GM19099 (cell line): ENCODE results near the gene TTYH3.

Source experiments
- POLR2A ChIP-seq: IDR thresholded peaks from 3 replicates; pipeline ENCODE4 v1.6.1; 2011; ENCODE audit warnings: low read depth; ENCODE audit not compliant: insufficient read length; ENCODE audit errors: extremely low read depth

TTYH3 gene

DNA sequence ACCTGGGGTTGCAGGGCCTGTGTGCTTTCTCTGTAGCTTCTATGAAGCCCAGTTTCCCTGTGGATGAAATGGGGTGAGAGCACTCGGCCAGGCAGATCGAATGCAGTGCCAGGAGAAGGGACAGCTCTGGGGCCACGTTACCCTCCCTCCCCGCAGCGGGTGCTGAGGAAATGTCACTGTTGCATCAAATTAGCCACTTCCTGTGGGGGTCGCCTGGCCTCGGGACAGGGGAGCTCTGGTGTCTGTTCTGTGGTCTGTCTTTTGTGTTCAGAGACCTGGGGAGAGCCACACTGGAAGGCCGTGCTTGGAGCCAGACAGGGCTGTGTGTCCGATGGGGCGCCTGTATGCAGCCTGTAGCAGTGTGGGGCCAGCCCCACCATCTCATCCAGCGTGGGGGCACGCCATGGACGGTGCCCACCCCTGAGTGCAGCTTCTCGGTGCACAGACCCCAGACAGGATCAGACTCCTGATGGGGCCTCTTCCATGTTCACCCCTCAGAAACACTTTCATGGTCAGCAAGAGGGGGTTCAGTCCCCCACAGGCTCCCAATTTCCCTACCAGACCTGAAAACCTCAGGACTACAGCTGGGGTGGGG, 13.6 kb downstream of the TTYH3 start:
- peak; percentile 44 for TF ChIP-seq POLR2A

DNA sequence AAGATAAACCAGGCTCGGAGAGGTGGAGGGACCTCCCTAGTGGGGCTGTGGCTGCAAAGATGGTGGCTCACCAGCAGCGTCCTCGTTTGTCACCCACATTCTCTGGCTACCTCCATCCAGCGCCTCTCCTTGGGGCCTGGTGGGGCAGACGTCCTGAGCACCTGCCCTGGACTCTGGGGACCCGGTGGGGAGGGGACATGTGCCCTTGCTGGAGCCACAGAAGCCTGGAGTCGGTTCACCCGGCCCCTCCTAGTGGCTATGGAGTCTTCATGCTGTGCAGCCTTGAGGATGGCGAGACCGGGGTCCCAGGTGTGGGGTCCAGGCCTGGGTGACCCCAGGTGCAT, 14.5 kb downstream of the TTYH3 start:
- TF ChIP-seq POLR2A = no peak

DNA sequence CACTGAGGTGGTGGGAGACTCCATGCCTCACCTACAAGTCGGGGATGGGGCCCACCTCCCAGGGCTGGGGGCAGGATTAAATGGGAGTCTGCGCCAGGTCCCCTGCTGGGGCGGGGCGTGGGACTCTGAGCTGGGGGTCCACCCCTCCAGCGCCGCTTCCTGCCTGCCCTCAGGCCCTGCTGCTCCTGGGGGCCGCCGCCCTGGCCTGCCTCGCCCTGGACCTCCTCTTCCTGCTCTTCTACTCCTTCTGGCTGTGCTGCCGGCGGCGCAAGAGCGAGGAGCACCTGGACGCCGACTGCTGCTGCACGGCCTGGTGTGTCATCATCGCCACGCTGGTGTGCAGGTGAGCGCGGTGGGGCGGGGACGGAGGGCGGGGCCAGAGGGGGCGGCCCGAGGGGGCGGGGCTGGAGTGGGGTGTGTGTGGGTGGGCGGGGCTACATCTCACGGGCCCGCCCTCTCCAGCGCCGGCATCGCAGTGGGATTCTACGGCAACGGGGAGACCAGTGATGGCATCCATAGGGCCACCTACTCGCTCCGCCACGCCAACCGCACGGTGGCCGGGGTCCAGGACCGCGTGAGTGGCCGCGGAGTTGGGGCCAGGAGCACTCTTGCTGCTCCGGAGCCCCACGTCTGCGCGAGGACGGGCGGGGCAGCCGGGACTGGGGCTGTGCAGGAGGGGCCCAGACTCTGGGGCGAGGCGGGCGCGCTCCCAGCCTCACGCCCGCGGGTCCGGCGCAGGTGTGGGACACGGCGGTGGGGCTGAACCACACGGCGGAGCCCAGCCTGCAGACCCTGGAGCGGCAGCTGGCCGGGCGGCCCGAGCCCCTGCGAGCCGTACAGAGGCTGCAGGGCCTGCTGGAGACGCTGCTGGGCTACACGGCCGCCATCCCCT, 15.1 kb downstream of the TTYH3 start:
- TF ChIP-seq POLR2A = no peak

GRCh38 chr7:2647594-2648172, 15.9 kb downstream of the TTYH3 start:
- TF ChIP-seq POLR2A = no peak

DNA sequence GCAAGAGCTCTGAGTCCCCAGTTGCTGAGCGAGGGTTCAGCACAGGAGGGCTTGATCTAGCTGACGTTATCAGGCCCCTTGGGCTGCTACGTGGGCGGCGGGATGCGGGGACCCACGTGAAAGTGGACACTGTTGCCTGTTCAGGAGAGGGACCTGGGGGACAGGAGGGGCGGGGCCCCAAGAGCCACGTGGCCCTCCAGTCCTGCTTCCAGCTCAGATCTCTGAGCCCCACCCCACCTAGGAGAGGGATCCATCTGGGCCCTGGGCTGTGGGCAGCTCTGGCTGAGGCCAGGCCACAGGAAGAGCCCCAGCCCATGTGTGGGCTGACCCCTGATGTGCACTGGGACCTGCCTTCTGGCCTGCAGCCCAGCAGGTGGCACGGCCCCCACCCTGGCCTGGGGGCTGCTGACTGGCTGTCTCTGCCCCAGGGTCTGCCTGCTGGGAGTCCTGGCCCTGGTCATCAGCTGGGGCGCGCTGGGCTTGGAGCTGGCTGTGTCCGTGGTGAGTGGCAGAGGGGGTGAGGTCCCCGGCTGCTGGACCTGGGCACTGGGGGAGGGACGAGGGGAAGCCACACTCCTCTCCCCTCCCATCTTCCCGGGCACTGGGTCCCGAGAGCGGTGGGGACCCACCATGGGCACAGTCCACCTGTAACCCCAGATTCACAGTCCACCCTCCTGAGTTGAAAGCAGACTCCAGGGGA, 17.5 kb downstream of the TTYH3 start:
- no peak for TF ChIP-seq POLR2A

GRCh38 chr7:2649991-2650390, 18.2 kb downstream of the TTYH3 start:
- TF ChIP-seq POLR2A = no peak

DNA sequence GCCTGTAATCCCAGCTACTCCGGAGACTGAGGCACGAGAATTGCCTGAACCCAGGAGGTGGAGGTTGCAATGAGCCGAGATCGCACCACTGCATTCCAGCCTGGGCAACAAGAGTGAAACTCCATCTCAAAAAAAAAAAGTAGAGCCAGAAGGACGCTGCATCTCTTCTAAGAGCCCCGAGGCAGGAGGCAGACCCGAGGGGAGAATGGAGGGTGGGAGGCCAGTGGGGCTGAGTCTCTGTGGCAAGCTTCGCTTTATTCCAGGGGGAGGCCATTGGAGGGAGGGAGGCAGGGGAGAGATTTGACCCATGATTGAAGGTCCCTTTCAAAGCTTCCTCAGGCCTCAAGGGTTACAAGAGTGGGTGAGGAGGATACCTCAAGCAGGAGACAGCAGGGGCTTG, 18.7 kb downstream of the TTYH3 start:
- TF ChIP-seq POLR2A = no peak

- no peak for TF ChIP-seq POLR2A
Observed at GRCh38 chr7:2651336-2651735, 19.6 kb downstream of the TTYH3 start.

GRCh38 chr7:2651847-2652735, 20.3 kb downstream of the TTYH3 start:
- TF ChIP-seq POLR2A = no peak

- no peak for TF ChIP-seq POLR2A
Observed at GRCh38 chr7:2652736-2653060, 20.9 kb downstream of the TTYH3 start.

DNA sequence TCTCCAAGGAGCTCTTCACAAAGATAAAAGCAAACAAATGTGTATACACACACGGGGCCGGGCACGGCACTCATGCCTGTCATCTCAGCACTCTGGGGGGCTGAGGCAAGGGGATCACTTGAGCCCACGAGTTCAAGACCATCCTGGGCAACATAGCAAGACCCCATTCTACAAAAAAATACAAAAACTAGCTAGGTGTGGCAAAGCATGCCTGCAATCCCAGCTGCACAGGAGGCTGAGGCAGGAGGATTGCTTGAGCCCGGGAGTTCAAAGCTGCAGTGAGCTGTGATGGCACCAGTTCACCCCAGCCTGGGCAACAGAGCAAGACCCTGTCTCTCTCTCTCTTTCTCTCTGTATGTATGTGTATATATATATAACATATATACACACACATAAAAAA, 22.3 kb downstream of the TTYH3 start:
- no peak for TF ChIP-seq POLR2A

- no peak for TF ChIP-seq POLR2A
Observed at GRCh38 chr7:2655870-2656614, 24.3 kb downstream of the TTYH3 start.

- TF ChIP-seq POLR2A = no peak
Observed at GRCh38 chr7:2657208-2657607, 25.4 kb downstream of the TTYH3 start.

DNA sequence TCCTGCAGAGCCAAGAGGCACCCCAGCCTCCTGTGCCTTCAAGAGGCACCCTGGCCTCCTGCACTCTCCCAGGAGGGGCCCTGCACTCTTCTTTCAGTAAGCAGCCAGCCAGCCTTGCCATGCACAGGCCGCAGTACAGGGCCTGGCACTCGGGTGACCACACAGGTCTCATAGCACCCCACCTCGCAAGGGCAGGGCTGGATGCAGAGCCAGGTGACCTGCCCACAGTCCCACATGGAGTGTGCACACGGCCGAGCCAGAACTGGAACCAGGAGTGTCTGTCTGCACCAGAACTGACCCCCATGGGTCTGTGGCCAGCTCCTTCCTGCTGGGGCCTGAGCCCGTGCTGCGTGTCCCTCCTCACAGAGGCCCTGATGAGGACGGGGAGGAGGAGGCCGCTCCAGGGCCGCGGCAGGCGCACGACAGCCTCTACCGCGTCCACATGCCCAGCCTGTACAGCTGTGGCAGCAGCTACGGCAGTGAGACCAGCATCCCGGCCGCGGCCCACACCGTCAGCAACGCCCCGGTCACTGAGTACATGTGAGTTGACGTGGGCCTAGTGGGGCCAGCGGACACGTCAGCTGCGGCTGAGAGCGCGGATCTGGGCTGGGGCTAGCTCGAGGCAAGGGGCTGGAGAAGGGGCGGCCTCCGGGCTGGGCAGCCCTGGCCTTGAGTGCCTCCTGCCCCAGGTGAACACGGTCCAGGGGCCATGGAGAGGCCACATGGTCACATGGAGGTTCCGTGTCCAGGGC, 26.3 kb downstream of the TTYH3 start:
- no peak for TF ChIP-seq POLR2A

DNA sequence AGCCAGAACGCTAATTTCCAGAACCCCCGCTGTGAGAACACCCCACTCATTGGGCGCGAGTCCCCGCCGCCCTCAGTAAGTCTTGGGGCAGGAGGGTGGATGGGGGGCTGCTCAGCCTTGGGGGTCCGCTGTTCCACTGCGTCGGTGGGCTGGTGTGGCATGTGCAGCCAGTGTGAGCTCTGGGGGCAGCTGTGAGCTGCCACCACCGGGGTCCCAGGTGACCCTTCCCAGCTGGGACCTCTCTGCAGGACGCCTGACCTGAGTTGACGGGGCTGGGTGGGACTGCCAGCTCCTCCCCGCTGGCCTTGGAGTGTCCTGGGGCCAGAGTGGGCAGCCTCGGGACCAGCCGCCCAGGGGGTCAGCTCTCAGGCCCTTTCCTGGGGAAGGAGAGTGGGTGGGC, 27.2 kb downstream of the TTYH3 start:
- TF ChIP-seq POLR2A = no peak
